IPS DF 4.7 (cell line): ENCODE data around the gene HEXD.

Source experiments
- DNase-seq: peaks from one replicate; pipeline ENCODE4 v3.0.0-alpha.2; 2013; ENCODE audit warnings: low spot score; ENCODE audit errors: extremely low read depth

The HEXD gene

DNA sequence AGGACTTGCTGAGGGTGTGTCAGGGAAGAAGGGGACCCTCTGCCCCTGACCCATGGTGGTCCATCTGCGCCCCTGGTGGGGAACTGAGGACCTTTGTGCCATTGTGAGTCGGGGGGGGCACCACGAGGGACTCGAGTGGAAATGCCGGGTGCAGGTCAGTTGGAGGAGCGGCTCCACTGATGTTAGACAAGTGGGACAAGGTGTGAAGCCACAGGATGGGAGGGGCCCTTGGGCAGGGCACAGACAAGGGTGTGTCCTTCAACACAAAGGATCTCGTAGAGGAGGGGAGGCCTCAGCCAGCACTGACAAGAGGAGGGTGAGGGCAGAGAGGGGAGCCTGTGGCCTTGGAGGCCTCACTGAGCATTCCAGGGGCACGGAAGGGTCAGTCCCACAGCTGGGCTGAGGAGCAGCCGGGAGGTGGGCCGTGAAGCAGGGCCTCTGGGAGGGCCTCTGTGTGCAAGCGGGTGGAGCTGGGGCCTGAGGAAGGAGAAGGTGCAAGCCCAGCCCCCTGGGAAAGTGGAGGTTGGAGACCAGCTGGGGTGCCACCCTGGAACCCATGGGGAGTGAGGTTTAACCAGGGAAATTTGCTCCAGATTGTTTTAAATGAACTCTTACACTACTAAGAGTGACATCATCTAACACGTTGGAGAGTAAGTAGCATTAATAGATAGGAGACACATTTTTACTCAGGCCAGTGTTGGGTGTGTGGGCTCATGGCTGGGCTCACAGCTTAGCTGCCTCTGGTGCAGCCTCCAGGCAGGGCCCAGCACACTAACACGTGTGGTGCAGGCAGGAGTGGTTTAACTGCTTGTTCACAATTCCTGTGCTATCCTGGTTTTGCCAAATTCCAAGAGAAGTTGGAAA is 68.3 kb downstream of the HEXD start:
- DNase-seq: no peak

DNA sequence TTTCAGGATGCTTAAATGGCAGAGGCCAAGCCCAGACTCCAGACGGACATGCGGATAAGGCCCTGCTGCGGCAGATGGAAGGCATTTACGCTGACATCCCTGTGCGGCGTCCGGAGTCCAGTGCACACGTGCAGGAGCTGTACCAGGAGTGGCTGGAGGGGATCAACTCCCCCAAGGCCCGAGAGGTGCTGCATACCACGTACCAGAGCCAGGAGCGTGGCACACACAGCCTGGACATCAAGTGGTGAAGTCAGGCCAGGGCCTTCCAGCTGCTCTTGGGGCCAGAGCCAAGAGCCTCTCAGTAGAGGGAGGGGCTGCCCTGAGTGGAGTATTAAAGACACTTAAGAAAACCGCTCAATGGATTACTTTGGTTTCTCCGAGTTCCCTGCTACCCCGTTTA is 69.8 kb downstream of the HEXD start:
- DNase-seq: no peak

DNA sequence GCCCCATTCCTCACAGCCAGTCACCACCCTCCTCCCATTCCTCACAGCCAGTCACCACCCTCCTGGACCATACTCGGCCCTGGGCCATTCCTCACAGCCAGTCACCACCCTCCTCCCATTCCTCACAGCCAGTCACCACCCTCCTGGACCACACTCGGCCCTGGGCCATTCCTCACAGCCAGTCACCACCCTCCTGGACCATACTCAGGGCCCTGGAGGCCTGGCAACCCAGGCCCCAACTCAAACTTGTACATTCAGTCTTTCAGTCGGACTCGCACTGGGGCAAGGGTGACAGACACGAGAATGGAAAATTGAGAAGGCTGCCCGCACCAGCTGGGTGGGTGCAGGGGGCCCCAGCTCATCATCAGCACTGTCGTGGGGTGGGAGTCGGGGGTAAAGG is 71.0 kb downstream of the HEXD start:
- DNase-seq: no peak

DNA sequence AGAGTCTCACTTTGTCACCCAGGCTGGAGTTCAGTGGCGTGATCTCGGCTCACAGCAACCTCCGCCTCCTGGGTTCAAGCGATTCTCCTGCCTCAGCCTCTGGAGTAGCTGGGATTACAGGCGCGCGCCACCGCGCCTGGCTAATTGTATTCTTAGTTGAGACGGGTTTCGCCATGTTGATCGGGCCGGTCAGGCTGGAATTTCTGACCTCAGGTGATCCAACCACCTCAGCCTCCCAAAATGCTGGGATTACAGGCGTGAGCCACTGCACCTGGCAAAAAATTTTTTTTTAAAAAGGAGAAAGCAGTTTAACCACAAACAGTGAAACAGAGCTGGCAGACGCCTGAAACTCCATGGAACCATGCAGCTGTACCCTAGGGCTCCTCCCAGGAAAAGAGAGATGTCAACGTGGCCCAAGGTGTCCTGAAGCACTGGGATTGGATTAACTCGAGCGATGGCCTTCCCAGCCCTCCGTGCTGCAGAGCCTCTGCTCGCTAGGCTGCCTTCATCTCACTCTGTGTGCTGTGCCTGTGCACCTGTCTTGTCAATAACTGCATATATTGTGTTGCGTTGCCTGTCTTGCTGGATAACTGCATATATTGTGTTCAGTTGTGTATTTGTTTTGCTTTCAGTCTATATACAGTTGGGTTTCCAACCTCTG is 71.8 kb downstream of the HEXD start:
- DNase-seq: no peak

DNA sequence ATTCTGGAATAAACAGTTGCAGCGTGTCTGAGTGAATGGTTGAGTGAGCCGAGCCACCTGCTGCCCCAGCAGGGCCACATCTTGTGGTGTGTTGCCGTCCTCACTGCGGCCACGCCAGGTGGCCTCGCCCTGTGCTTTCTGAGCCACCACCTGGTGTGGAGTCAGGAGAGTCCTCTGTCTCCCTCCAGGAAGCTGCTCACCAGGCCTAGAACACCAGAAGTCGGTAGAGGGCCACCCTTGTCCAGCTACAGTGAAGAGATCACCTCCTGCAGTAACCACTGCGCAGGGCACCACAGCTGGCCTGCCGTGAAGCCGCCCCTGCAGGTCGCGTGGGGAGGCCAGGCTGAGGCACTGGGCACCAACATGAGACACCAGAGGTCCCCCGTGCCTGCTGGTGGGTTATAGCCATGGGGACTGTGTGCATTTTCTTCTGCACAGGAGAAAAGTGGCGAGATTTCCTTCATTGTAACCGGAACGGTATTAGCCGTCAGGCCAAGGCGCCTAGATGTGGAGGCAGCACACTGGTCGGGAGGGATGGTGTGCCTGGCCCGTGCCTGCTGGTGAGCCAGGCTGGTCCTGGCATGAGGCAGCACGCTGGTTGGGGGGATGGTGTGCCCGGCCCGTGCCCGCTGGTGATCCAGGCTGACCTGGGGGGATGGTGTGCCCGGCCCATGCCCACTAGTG is 72.5 kb downstream of the HEXD start:
- DNase-seq: no peak

DNA sequence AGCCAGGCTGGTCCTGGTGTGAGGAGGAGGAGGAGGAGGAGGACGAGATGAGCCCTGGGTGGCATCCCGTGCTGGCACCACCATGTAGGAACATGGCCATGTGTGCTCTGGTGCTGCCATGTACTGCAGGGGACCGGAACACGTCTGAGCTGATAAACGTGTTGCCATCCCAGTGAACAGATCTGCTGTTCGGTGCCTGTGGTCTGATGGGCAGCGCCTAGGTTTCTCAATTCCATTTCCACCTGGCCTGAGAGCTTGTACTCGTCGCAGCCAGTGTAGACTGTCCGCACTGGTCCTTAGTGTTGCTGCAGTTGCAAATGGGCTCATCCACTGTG is 73.0 kb downstream of the HEXD start:
- no peak for DNase-seq

DNA sequence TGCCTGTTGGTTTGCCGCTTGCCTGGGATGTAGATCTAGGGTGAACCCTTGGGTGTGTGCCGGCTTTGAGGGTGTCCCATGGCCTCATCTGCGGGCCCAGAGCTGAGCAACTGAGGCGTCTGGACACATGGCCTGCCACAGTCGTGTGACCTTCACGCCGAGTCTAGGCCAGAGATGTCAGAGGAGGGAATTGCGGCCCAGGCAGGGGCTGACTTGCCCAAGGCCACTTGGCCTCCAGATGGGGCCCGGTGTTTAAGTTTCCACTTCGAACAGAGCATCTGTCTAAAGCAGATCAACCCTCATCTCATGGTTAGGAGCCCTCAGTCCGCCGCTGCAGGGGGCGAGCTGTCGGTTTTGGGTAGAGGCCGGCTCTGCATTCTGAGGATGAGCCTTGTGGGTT is 73.4 kb downstream of the HEXD start:
- no peak for DNase-seq
